Dedifferentiated amniotic fluid mesenchymal stem cell (primary cell): ENCODE results near the gene PARP8.
"Not testable (repeated sequence)": the region's sequence is repeated elsewhere in the genome, so short reads cannot be mapped to it uniquely, and the experiment has no call there.

Source experiments
- DNase-seq: peaks from one replicate; pipeline ENCODE4 v3.0.0-alpha.2; 2016; ENCODE audit errors: extremely low spot score

Gene PARP8

GRCh38 chr5:50679554-50679953, 13.1 kb downstream of the PARP8 start:
- not testable (repeated sequence) for DNase-seq

DNA sequence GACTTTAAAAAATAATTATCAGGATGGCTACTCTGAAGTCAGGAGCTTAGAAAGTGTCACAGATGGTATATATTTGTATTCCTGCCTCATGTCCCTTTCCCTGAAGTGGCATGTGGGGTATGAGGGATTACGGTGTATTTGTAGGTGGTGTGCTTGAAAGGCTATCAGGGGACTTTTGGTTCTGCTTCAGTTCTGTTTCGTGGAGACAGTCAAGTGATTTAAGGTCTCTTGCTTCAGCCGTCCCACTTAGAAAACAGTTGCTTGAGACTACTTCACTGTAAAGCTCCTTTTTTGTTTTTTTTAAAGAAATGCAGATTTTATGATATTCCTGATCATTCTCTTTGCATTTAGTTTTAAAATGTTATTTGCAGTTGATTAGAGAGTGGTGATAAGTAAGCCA, 18.3 kb downstream of the PARP8 start:
- DNase-seq, result no peak

- no peak for DNase-seq
These were observed 21.1 kb downstream of the PARP8 start for GRCh38 chr5:50687548-50687947.

- DNase-seq, result no peak
These were observed 25.1 kb downstream of the PARP8 start for GRCh38 chr5:50691399-50692016.

GRCh38 chr5:50694027-50694590, 27.7 kb downstream of the PARP8 start:
- DNase-seq, result no peak

DNA sequence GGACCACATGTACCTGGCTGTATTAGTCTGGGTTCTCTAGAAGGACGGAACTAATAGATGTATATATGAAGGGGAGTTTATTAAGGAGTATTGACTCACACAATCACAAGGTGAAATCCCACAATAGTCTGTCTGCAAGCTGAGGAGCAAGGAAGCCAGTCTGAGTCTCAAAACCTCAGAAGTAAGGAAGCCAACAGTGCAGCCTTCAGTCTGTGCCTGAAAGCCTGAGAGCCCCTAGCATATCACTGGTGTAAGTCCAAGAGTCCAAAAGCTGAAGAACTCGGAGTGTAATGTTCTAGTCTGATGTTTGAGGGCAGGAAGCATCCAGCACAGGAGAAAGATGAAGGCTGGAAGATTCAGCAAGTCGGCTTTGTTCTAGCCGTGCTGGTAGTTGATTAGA, 28.2 kb downstream of the PARP8 start:
- DNase-seq, result not testable (repeated sequence)

DNA sequence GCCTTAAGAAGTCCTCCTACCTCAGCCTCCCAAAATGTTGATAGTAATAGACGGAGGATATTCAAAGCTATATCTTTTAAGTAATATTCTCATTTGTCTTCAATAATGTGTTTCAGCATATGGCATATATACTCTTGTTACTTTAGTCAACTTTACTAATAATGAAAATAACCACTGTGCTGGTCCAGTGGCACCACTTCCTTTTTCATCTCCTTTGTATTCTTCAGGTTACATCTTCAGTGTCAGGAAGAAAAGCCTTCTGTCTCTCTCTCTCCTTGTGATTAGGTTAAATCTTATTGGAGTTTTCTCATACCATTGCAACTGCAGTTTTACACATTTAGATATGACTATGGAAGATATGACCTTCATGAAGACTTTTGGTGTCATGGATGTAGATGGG, 31.3 kb downstream of the PARP8 start:
- no peak for DNase-seq

GRCh38 chr5:50699737-50700136, 33.3 kb downstream of the PARP8 start:
- DNase-seq, result no peak

DNA sequence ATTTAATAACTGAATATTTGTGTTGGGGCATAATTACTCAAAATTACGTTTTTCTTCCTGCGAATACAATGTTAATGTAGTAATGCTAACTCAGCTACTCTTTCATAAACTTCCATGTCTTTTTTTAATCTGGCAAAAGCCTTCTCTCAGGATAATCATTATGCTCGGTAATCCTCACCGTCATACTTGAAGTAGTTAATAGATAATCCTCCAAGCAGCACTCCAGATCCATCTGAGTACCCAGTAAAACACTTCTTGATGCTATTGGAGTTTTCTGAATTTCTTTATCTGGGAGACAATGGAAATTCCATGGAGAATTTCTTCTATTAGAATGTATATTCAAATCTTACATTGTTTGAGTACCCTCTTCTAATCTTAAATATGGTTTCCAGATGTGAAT, 34.3 kb downstream of the PARP8 start:
- DNase-seq, result no peak

GRCh38 chr5:50702615-50703366, 36.4 kb downstream of the PARP8 start:
- DNase-seq, result no peak

DNA sequence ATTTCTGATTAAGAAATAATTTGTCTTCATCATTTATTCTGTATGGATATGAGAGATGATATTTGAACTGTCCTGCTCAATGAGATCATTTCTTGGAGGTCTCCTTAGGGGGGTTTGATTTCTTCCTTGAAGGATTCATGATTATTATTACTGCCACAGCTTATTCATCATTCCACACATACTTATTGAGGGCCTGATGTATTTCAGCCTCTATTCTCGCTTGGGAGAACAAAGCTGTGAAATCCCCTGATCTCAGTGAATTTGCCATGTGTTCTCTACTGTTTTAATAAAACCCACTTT, 36.9 kb downstream of the PARP8 start:
- DNase-seq, result no peak

- no peak for DNase-seq
These were observed 38.3 kb downstream of the PARP8 start for GRCh38 chr5:50704730-50705129.

- DNase-seq, result no peak
These were observed 43.0 kb downstream of the PARP8 start for GRCh38 chr5:50709471-50709870.

- DNase-seq, result no peak
These were observed 44.4 kb downstream of the PARP8 start for GRCh38 chr5:50710838-50711237.

- DNase-seq, result no peak
These were observed 44.8 kb downstream of the PARP8 start for GRCh38 chr5:50711280-50711679.

DNA sequence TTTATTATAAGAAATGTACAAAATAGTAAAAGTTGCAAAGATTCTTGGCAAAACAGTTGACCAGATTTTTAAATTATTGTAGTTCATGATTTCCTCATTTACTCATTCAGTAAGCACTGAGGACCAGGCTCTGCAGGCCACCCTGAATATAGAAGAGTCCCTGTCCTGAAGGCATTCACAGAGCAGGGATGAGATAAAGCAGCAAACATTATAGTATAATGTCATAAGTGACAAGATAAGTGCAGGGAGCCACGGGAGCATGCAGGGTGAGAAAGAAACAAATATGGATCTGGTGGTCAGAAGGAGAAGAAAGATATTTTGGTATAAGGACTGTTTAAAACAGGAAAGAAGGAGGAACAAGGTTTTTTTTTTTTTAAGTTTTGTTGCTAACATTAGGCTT, 46.0 kb downstream of the PARP8 start:
- no peak for DNase-seq

DNA sequence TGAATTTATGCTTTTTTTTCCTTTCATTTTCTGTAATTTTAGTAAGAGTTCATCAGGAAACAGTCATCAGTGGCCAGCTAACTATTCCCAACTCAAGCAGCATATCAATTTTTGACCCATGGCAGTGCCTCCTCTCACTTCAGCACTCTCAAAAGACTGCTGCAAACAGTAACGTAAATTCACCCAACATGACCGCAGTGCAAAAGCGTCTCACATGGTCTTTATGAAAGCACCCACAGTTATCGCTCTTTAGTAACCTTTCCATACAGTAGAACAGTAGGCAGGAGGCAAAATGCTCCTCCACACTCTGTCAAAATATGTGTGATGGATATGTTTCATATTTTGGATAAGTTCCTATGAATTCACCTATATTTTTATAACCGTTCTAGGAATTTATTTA, 48.6 kb downstream of the PARP8 start:
- no peak for DNase-seq

DNA sequence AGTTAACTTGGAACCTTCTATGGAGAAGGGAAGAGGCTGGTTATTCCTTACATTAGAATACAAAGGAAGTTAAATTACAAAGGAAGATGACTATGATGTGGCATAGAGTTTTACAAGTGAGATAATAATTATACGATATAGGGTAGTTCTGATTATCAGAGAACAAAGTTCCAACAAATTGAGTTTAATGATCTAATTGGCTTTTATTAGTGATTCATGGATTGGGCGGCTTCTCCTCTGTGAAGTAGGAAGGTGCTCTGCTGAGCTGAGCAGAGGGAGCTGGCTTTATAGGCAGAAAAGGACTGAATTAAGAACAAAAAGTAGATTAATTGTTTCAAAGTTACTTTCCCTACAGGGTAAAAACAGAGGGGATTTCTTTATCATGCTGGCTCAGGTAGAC, 49.7 kb downstream of the PARP8 start:
- DNase-seq, result no peak

DNA sequence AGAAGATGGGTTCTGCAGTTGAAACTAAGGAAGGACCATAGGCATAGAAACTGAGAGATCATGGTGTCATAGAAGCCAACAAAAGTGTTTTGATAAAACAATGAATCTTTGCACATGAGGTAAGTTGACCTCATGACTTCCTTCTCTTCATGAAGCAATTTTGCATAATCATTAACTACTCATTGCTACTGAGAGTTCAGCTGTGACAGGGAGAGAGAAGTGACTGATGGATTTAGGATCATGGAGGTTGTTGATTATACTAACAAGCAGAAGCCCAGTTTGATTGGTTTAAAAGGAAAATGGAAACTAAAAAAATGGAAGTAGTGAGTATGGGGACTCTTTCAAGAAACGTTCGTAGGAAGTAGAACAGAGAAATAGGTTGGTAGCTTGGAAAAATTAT, 51.2 kb downstream of the PARP8 start:
- no peak for DNase-seq

DNA sequence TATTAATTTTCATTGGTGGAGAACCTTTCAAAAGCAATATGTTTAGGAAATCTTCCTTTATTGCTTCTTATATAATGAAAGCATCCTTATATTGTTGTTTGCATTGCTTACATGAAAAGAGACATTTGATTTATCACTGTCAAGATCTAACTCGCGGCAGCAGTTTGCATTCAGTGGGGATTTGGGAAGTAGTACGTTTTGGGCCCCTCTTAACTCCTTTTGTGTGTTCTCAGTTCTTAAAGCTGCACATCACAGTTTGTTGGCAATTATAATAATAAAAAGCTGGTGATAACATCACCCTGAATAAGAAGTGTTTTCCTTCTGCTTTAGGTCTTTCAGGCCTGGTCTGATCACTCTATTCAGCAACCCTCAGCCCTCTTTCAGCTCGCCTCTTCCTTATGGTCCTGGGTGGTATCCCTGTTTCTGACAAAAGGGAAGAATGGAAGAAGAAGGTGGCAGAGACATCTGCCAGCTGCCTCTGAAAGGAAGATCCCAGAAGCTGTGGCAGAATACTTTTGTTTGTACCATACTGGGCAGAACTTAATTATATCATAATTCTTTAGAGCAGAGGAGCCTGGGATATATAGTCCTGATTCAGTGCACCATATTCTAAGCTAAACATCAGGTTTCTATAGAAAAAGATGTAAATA, 53.7 kb downstream of the PARP8 start:
- DNase-seq, result no peak

- no peak for DNase-seq
These were observed 55.8 kb downstream of the PARP8 start for GRCh38 chr5:50722223-50722622.

DNA sequence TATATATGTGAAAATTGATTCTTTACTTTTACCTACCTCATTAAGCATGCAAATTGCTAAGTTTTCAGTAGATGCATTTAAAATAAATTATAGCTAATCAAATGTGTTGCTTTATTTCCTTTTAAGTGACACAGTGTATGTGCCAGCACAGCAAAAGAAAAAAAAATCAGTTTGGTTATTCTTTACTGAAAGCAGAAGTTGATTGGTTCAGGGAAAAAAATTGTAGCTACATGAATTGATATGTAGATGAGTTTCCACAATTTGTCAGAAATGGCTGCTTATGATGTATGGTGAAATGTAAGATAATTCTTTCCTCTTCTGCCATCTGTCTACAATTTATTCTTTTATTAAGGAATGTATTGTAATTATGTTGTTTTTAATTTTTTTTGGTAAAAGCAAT, 57.8 kb downstream of the PARP8 start:
- DNase-seq, result no peak
